Placental epithelial cell (primary cell): ENCODE data around the gene MYF5. TPM values are rescaled to one million over a fixed set of nuclear protein-coding genes. Genes with fewer than 3 reads are reported as not detected.

ENCODE experiments used
- total RNA-seq: library from RNA; depleted of rRNA; stranded (reverse); fragments of >200 nt; gene quantifications from 2 replicates; pipeline ENCODE4 v1.2.3, GENCODE V29; 2012

MYF5 gene
- total RNA-seq: not detected in 2 replicates

GRCh38 chr12:80716696-80717469, at the start of gene MYF5:
TSS of gene MYF5 (plus strand) at chr12:80716912. CDS start at chr12:80717064, 152 bp downstream.

DNA sequence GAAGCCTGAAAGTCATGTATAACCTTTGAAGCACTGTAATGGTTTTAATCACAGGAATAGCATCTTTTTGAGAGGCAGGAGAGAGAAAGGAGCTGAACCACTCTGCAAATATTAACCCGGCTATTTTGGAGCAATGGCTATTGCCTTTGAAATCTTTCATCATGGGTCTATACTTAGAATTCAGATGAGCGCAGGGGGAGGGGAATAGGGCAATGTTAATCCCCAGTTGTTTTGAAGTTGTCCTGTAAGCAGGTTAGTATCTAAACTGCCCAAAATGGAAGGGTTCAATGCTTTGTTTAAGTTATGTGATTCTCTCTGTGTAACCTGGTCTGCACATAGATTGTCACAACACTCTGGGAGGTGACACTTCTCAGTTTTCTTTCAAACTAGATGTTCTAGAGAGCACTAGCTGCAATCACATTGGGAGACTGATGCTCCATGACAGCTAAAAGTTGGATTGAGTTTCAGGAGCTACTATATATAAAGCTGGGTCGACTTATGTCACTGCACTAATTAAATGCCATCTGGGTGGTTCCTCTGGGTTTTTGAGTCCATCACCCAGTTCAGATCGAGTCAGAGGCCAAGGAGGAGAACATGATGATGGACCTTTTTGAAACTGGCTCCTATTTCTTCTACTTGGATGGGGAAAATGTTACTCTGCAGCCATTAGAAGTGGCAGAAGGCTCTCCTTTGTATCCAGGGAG, 9.4 kb upstream of the MYF5 start, which contains the start of gene MYF6:
MYF6 (plus strand) TSS at position 509 of the 704 bp plus-strand sequence; CDS start at position 595, 86 bp downstream.

Other genes with a start within 250 kb of the MYF5 start
- not detected in 2 replicates for gene MYF6, start 9.3 kb upstream of the MYF5 start, total RNA-seq
- 1.2 and 2.7 TPM in 2 replicates for gene LIN7A, start 221.0 kb downstream of the MYF5 start, total RNA-seq